ENCODE results near the gene OR10G7.

DNA sequence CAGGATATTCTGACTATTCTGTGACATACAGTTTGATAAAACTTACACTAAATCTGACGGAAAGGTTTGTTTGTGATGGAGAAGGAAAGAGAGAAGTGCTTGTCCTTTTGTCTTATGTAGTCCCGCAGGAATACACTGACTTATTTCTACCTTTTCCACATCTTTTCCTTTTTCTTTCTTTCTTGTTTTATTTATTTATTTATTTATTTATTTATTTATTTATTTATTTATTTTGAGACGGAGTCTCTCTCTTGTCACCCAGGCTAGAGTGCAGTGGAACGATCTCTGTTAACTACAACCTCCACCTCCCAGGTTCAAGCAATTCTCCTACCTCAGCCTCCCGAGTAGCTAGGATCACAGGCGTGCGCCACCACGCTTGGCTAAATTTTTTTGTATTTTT is 31.0 kb upstream of the OR10G7 start:
- TF ChIP-seq, protein P1, sequence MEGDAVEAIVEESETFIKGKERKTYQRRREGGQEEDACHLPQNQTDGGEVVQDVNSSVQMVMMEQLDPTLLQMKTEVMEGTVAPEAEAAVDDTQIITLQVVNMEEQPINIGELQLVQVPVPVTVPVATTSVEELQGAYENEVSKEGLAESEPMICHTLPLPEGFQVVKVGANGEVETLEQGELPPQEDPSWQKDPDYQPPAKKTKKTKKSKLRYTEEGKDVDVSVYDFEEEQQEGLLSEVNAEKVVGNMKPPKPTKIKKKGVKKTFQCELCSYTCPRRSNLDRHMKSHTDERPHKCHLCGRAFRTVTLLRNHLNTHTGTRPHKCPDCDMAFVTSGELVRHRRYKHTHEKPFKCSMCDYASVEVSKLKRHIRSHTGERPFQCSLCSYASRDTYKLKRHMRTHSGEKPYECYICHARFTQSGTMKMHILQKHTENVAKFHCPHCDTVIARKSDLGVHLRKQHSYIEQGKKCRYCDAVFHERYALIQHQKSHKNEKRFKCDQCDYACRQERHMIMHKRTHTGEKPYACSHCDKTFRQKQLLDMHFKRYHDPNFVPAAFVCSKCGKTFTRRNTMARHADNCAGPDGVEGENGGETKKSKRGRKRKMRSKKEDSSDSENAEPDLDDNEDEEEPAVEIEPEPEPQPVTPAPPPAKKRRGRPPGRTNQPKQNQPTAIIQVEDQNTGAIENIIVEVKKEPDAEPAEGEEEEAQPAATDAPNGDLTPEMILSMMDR (optimal IDR thresholded peaks at IDR 0.05 in 1 of 3, IDR thresholded peaks at IDR 0.05 in 1 of 3, conservative IDR thresholded peaks at IDR 0.05 in 1 of 3; ENCODE audit: extremely low read depth in 1 of 3, insufficient read depth in 2 of 3, low read length in 3 of 3) = no peak
- no peak for TF ChIP-seq EZH2 (IDR thresholded peaks at IDR 0.05; ENCODE audit: low read length)
